ACC112 (cell line): ENCODE results near the gene ADAMTS4.

Experiments
- H2AFZ ChIP-seq: fragments of 200-600 bp; sonication (generic); one replicate; pipeline ENCODE4 v1.6.0; 2017; ENCODE audit warnings: antibody characterized with exemption, low read length; ENCODE audit not compliant: unreplicated experiment
- H3K27ac ChIP-seq: fragments of 200-600 bp; sonication (generic); 2 replicates; pipeline ENCODE4 v1.5.1; 2014; ENCODE audit warnings: low read depth, mild to moderate bottlenecking, antibody characterized with exemption, low read length, moderate library complexity
- H3K27me3 ChIP-seq: fragments of 200-600 bp; sonication (generic); 2 replicates; pipeline ENCODE4 v1.6.1; 2014; ENCODE audit warnings: mild to moderate bottlenecking, antibody characterized with exemption, low read length, moderate library complexity, mixed read lengths; ENCODE audit not compliant: insufficient read depth
- H3K36me3 ChIP-seq: fragments of 200-600 bp; sonication (generic); 2 replicates; pipeline ENCODE4 v1.6.1; 2016; ENCODE audit warnings: mild to moderate bottlenecking, antibody characterized with exemption, low read length, moderate library complexity, mixed read lengths; ENCODE audit not compliant: insufficient read depth
- H3K4me1 ChIP-seq: fragments of 200-600 bp; sonication (generic); one replicate; pipeline ENCODE4 v1.6.1; 2016; ENCODE audit warnings: low read length, mixed read lengths; ENCODE audit not compliant: insufficient read depth, unreplicated experiment, control insufficient read depth
- H3K4me3 ChIP-seq: fragments of 200-600 bp; sonication (generic); 2 replicates; pipeline ENCODE4 v1.5.1; 2014; ENCODE audit warnings: mild to moderate bottlenecking, low read depth, low read length
- H3K79me2 ChIP-seq: fragments of 200-600 bp; sonication (generic); one replicate; pipeline ENCODE4 v1.6.0; 2016; ENCODE audit warnings: low read length; ENCODE audit not compliant: control insufficient read depth, unreplicated experiment, insufficient read depth

Gene ADAMTS4, protein sequence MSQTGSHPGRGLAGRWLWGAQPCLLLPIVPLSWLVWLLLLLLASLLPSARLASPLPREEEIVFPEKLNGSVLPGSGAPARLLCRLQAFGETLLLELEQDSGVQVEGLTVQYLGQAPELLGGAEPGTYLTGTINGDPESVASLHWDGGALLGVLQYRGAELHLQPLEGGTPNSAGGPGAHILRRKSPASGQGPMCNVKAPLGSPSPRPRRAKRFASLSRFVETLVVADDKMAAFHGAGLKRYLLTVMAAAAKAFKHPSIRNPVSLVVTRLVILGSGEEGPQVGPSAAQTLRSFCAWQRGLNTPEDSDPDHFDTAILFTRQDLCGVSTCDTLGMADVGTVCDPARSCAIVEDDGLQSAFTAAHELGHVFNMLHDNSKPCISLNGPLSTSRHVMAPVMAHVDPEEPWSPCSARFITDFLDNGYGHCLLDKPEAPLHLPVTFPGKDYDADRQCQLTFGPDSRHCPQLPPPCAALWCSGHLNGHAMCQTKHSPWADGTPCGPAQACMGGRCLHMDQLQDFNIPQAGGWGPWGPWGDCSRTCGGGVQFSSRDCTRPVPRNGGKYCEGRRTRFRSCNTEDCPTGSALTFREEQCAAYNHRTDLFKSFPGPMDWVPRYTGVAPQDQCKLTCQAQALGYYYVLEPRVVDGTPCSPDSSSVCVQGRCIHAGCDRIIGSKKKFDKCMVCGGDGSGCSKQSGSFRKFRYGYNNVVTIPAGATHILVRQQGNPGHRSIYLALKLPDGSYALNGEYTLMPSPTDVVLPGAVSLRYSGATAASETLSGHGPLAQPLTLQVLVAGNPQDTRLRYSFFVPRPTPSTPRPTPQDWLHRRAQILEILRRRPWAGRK

DNA sequence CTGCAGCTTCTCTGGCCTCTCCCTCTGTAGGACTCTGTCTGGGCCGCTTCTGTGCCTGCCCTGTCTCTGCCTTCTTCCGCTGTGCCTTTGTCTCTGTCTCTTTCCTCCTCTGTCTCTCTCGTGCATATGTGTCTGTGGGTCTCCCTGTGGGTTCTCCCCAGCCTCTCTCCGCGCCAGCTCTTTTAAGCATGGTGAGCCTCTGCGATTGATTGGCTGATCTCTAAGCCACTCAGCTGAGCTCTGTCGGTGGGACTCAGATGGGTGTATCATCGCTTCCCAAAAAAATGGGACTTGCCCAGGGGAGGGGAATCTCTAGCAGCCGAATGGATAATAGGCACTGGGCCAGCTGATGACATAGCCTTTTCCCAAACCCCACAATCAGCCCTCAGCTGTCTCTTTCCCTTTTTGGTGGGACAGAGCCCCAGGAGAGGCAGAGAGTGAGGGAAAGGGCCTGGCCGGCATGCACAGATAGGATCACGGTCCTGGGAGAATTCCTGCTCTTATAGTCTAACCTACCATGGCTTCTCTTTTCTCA, at the start of gene ADAMTS4:
ADAMTS4 (minus strand) TSS at position 158 of the 535 bp plus-strand sequence. CDS start 427 bp downstream, outside the sequence.
- Histone ChIP-seq H3K4me3 (peak within 1 kb of the TSS; percentile 87), H3K79me2 (peaks cover 40% of the 10 kb centered on the region), H3K27ac (peak within 1 kb of the TSS; percentile 99), H3K27me3 (no peaks in the 10 kb centered on the region), H2AFZ (peak within 1 kb of the TSS; percentile 63), H3K4me1 (peaks cover 75% of the 10 kb centered on the region), H3K36me3 (peaks cover 6% of the 10 kb centered on the region; the same call in 1 of the 2 replicates)

DNA sequence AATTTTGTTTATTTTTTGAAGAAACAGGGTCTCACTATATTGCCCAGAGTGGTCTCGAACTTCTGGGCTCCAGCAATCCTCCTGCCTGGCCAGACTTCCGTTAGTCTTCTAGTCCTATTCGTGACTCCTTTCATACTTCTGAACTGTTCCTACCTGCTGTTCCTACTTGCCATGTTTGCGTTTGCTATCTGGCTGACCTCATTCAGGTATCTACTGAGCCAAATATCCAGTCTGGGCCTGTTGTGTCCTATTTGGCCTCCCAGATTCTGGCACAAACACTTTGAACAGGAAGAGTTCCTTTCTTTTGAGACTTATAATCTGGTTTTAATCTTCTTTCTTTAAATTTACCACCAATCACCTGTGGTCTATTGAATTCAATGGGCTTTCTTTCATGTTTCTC, 46.0 kb upstream of the ADAMTS4 start:
- Histone ChIP-seq H2AFZ (no peak overlapping the region), H3K4me1 (no peaks in the 10 kb centered on the region), H3K79me2 (no peaks in the 10 kb centered on the region), H3K4me3 (no peak overlapping the region), H3K36me3 (no peaks in the 10 kb centered on the region), H3K27me3 (no peaks in the 10 kb centered on the region), H3K27ac (no peak overlapping the region)

DNA sequence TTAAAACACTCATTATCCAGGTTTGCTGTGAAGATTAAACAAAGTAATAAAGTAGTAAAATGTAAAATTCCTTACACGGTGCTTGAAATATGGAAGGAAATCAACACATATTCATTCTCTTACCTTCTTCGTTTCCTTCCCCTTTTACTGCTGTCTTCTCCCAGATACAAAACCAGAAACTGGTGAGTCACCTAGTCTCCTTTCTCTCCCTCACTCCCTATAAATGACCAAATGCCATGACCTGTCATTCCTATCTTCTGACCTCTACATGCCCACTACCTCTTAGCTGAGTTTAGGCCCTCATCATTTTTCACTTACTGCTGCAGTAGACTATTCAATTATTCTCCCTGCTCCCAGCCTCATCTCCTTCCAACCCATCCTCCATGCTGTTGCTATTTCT, 43.5 kb upstream of the ADAMTS4 start:
- Histone ChIP-seq H2AFZ (no peak overlapping the region), H3K79me2 (no peaks in the 10 kb centered on the region), H3K27ac (no peak overlapping the region), H3K36me3 (no peaks in the 10 kb centered on the region), H3K4me1 (no peaks in the 10 kb centered on the region), H3K4me3 (no peak overlapping the region), H3K27me3 (no peaks in the 10 kb centered on the region)

DNA sequence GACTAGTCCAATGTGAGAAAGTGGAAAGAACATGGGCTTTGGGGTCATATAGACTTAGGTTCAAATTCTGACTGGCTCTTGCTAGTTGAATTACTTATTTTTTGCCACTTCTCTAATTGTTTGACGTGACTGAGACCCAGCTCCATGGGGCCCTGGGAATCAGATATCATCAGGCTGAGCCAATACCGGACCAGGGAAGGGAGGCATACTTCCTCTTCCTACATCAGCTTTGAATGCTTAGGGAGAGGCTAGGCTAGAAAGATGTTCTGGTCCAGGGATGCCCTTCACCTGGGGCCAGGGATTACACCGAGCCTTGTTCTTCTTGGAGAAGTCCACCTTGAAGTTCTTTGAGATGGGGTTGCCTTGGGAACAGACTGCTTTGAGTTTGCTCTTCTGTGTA, 42.8 kb upstream of the ADAMTS4 start:
- Histone ChIP-seq H2AFZ (no peak overlapping the region), H3K4me1 (no peaks in the 10 kb centered on the region)

DNA sequence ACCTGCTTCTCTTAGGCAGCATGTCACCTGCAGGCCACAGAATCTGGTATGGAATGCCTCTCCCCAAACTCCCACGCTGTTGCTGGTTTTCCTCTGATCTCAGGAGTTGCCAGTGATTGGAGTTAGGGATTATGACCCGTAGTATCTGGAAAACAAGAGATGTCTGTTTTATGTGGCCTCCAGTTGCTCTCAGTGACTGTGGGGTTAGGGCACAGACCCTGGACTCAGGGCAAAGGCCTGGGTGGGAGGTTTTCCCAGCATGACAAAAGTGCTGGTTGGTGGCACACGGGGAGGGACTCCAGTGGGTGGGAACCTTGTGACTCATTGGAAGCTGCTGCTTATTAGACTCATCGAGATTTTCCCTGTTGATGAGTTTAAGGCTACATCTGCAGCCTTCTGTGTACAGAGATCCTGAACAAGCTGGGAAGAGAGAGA, 39.2 kb upstream of the ADAMTS4 start, which contains the start of gene NR1I3:
NR1I3 (minus strand) TSS at position 165 of the 435 bp plus-strand sequence. CDS start 1,638 bp downstream, outside the sequence.
- H3K36me3 ChIP-seq, result no peaks in the 10 kb centered on the region
- no peaks in the 10 kb centered on the region for H3K79me2 ChIP-seq
- H3K27me3 ChIP-seq, result no peaks in the 10 kb centered on the region
- no peak within 1 kb of the TSS for H2AFZ ChIP-seq
- no peaks in the 10 kb centered on the region for H3K4me1 ChIP-seq
- no peak within 1 kb of the TSS for H3K27ac ChIP-seq
- H3K4me3 ChIP-seq, result no peak within 1 kb of the TSS

More for the DNA sequence above, 42.8 kb upstream of the ADAMTS4 start:
- H3K4me3 ChIP-seq, result no peak overlapping the region
- H3K79me2 ChIP-seq, result no peaks in the 10 kb centered on the region
- no peaks in the 10 kb centered on the region for H3K36me3 ChIP-seq
- H3K27ac ChIP-seq, result no peak overlapping the region
- H3K27me3 ChIP-seq, result no peaks in the 10 kb centered on the region

DNA sequence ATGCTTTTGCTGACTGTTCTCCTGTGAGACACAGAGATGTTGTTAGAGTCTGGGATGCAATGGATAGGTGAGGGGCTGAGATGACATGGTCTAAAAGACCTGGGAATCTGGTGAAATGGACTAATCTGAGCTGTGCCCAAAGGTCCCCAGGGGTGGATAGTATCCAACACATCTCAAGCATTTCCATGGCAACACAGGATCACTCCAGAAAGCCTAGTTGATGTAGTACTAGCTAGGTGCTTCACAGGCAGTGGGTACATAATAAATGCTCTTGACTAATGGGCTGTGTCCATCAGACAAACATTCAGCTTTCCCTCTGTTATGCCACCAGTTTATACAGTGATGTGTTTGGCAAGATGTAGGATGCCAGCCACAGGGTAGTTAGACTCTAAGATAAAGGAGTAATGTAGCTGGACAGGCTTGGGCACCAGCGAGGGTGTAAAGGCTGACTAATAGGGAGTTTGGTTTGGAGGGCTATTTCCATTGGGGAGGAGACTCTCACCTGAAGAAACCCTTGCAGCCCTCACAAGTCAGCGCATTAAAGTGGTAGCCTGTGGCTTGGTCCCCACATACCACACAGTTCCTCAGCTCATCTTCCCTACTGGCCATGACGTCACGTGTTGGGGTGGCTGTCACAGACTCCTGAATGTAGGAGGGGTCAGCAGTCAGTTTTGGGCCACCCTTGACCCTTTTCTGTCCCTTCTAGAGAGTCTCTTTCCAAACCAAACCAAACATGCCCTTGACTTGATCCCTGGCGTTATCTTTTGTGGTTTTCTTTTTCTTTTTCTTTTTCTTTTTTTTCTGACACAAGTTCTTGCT, 37.3 kb upstream of the ADAMTS4 start:
- no peaks in the 10 kb centered on the region for H3K79me2 ChIP-seq
- no peaks in the 10 kb centered on the region for H3K4me1 ChIP-seq
- no peak overlapping the region for H2AFZ ChIP-seq
- H3K27ac ChIP-seq, result no peak overlapping the region
- H3K4me3 ChIP-seq, result no peak overlapping the region
- H3K27me3 ChIP-seq, result no peaks in the 10 kb centered on the region
- H3K36me3 ChIP-seq, result no peaks in the 10 kb centered on the region

DNA sequence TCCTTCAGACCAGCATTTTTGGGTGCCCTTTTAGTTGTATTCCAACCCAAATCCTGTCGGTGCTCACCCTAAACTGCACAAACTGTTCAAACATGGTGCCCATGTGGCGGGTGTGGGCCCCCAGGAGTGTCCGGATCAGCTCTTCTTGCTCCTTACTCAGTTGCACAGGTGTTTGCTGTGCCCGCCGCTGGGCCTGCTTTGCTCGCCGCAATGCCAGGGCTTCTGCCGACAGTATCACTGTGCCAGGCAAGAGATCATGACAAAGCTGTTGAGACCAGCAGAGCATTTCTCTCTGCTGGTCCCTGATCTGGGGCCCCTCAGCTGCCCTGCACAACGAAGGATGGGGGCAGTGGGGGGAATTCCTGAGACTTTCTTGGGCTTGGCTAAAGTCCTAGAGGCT, 34.2 kb upstream of the ADAMTS4 start:
- Histone ChIP-seq H3K36me3 (no peaks in the 10 kb centered on the region), H2AFZ (no peak overlapping the region), H3K79me2 (no peaks in the 10 kb centered on the region), H3K27ac (no peak overlapping the region), H3K4me3 (no peak overlapping the region), H3K27me3 (no peaks in the 10 kb centered on the region), H3K4me1 (no peaks in the 10 kb centered on the region)

DNA sequence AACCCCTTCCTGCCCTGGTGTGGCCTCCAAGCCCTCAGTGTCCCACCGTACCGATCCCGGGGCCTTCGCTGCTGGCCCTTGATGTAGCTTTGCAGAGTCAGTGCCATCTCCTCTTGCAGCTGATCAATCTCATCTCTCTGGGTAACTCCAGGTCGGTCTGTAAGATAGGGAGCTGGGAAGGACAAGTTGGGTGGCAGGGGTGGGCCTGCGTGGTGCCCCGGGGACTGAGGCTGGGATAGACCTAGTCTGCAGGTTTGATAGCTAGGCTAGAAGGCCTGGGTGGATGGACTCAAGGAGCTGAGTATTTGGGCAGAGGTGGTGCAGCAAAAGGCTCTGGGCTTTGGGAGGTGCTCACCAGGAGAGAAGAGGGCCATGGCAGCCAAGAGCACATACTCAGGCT, 31.9 kb upstream of the ADAMTS4 start:
- Histone ChIP-seq H3K79me2 (peaks cover 3% of the 10 kb centered on the region), H3K27me3 (no peaks in the 10 kb centered on the region), H3K4me1 (peaks cover 13% of the 10 kb centered on the region), H2AFZ (no peak overlapping the region), H3K4me3 (no peak overlapping the region), H3K36me3 (no peaks in the 10 kb centered on the region), H3K27ac (no peak overlapping the region)

DNA sequence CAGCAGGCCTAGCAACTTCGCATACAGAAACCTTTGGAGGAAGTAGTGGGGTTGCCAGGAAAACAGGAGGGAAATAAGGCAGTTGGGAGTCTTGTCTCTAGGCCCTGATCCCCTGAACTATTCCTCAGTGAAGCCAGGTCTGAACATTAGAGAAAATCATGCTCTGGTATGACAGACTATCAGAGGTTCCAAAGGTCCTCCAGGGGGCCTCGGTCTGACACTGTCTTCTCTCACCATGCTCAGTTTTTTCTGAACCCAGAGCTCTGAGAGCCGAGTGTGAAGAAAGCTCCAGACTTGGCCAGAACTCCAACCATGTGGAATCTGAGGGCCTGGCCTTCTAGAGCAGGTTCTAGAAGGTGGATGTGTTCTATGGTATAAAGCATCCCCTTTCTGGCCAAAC, 31.0 kb upstream of the ADAMTS4 start:
- Histone ChIP-seq H3K36me3 (no peaks in the 10 kb centered on the region), H3K27ac (no peak overlapping the region), H3K4me1 (peaks cover 17% of the 10 kb centered on the region), H3K4me3 (no peak overlapping the region), H3K79me2 (peaks cover 3% of the 10 kb centered on the region), H3K27me3 (no peaks in the 10 kb centered on the region), H2AFZ (no peak overlapping the region)

DNA sequence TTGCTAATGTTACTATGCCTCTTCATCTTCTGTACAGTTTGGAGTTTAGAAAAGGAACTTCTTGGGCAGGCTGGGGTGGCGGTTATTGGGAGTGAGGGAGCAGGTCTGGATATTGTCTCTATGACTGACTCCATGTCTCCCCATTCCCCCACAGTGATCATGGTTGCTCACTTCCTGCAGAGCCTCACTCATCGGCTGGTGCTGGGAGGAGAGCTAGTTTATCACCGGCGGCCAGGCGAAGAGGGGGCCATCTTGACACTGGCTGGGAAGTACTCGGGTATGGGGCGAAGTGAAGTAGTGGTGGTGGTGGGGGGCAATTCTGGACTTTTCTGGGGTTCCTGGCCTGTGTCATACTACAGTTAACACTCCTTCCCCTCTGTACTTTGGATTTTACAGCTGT, 29.2 kb upstream of the ADAMTS4 start:
- Histone ChIP-seq H3K4me3 (no peak overlapping the region), H3K27me3 (no peaks in the 10 kb centered on the region), H2AFZ (no peak overlapping the region), H3K27ac (no peak overlapping the region), H3K4me1 (peaks cover 17% of the 10 kb centered on the region), H3K79me2 (peaks cover 3% of the 10 kb centered on the region), H3K36me3 (no peaks in the 10 kb centered on the region)
